Astrocyte (in vitro differentiated cells and primary cell): ENCODE data around the gene FBLN2. TPM values are rescaled to one million over a fixed set of nuclear protein-coding genes. Genes with fewer than 3 reads are reported as not detected.

Experiments used
- DNase-seq: peaks from one replicate; pipeline ENCODE4 v3.0.0-alpha.2; 2010; ENCODE audit warnings: low read depth
- FAIRE-seq: peaks from 2 replicates; lab custom pipeline; 2011; peaks lifted over from hg19 to GRCh38; lab: Jason Lieb, UNC
- H2AFZ ChIP-seq: 2 replicates; pipeline ENCODE4 v1.6.0; 2012; ENCODE audit warnings: low read depth, low read length, inconsistent platforms
- H3K27ac ChIP-seq: 2 replicates; pipeline ENCODE4 v1.5.1; 2011; ENCODE audit warnings: low read depth, low read length, inconsistent platforms
- H3K27me3 ChIP-seq: 2 replicates; pipeline ENCODE4 v1.6.0; 2011; ENCODE audit warnings: low read length, inconsistent platforms; ENCODE audit not compliant: insufficient read depth
- H3K36me3 ChIP-seq: 2 replicates; pipeline ENCODE4 v1.5.1; 2011; ENCODE audit warnings: low read length, inconsistent platforms; ENCODE audit not compliant: insufficient read depth
- H3K4me1 ChIP-seq: 2 replicates; pipeline ENCODE4 v1.5.1; 2011; ENCODE audit warnings: low read length, inconsistent platforms; ENCODE audit not compliant: insufficient read depth
- H3K4me2 ChIP-seq: 2 replicates; pipeline ENCODE4 v1.6.0; 2012; ENCODE audit warnings: low read length, inconsistent platforms
- H3K4me3 ChIP-seq: 2 replicates; pipeline ENCODE4 v1.5.1; 2011; ENCODE audit warnings: low read depth, mild to moderate bottlenecking, low read length, inconsistent platforms; ENCODE audit not compliant: insufficient read depth
- H3K79me2 ChIP-seq: 2 replicates; pipeline ENCODE4 v1.6.0; 2012; ENCODE audit warnings: mild to moderate bottlenecking, low read length, inconsistent platforms; ENCODE audit not compliant: insufficient read depth
- H3K9ac ChIP-seq: 2 replicates; pipeline ENCODE4 v1.6.0; 2012; ENCODE audit warnings: mild to moderate bottlenecking, low read length, inconsistent platforms
- H3K9me3 ChIP-seq: 2 replicates; pipeline ENCODE4 v1.5.1; 2012; ENCODE audit warnings: low read depth, mild to moderate bottlenecking, low read length, inconsistent platforms; ENCODE audit not compliant: insufficient read depth
- H4K20me1 ChIP-seq: 2 replicates; pipeline ENCODE4 v1.6.0; 2012; ENCODE audit warnings: low read length, inconsistent platforms; ENCODE audit not compliant: insufficient read depth
- H3K27ac Mint-ChIP-seq: one replicate; pipeline ENCODE4 v1.8.0; 2021; ENCODE audit warnings: mild to moderate bottlenecking, mixed read lengths; ENCODE audit not compliant: unreplicated experiment
- H3K27me3 Mint-ChIP-seq: one replicate; pipeline ENCODE4 v1.8.0; 2021; ENCODE audit warnings: low read depth, mixed read lengths; ENCODE audit not compliant: unreplicated experiment
- H3K36me3 Mint-ChIP-seq: one replicate; pipeline ENCODE4 v1.8.0; 2021; ENCODE audit warnings: low read depth, mixed read lengths; ENCODE audit not compliant: unreplicated experiment
- H3K4me1 Mint-ChIP-seq: one replicate; pipeline ENCODE4 v1.8.0; 2021; ENCODE audit warnings: low read depth, mixed read lengths; ENCODE audit not compliant: unreplicated experiment
- H3K4me3 Mint-ChIP-seq: one replicate; pipeline ENCODE4 v1.8.0; 2021; ENCODE audit warnings: mild to moderate bottlenecking, moderate library complexity, mixed read lengths; ENCODE audit not compliant: unreplicated experiment
- H3K9me3 Mint-ChIP-seq: one replicate; pipeline ENCODE4 v1.8.0; 2021; ENCODE audit warnings: mild to moderate bottlenecking, mixed read lengths; ENCODE audit not compliant: unreplicated experiment
- EZH2 ChIP-seq: IDR thresholded peaks from 2 replicates; pipeline ENCODE4 v1.6.1; 2012; ENCODE audit warnings: mild to moderate bottlenecking, low read length, inconsistent platforms; ENCODE audit not compliant: insufficient read depth
- total RNA-seq: library from RNA; stranded (reverse); gene quantifications from 2 replicates; pipeline ENCODE4 v1.2.1, GENCODE V29; 2021
- TF ChIP-seq, protein P1 (sequence below): IDR thresholded peaks from 2 replicates; pipeline ENCODE4 v1.5.1; 2011; ENCODE audit warnings: low read depth, mild to moderate bottlenecking, inconsistent platforms, low read length, moderate library complexity; ENCODE audit not compliant: insufficient read depth

The FBLN2 gene
- total RNA-seq, 1 donor from 2014 or later, result 36.6 TPM

DNA sequence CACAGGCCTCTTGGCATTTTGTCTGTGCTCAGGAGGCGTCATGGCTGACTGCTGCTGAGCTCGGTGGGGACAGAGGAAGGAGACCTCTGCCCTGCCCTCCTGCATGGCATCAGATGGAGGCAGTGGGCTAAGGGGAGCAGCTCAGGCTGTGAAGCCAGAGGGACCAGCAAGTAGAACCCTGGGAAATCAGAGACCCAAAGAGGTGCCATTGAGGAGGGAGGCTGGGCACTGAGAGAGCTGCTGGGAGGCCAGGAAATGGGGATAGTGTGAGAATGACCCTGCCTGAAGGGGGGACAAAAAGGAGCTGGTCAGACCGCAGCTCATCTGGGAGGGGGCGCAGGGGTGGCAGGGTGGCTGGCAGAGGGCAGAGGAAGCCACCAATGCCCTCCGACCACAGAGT lies 136.8 kb downstream of the FBLN2 start:
- Mint-ChIP-seq H3K36me3 (peaks cover 3% of the 10 kb centered on the region), H3K9me3 (peaks cover 2% of the 10 kb centered on the region), H3K4me3 (no peak overlapping the region), H3K27ac (no peak overlapping the region), H3K4me1 (no peaks in the 10 kb centered on the region), H3K27me3 (peaks cover 65% of the 10 kb centered on the region)
- no peaks in the 10 kb centered on the region for H3K79me2 ChIP-seq
- no peak for FAIRE-seq
- H3K4me2 ChIP-seq, result no peak overlapping the region
- H3K36me3 ChIP-seq, result no peaks in the 10 kb centered on the region
- no peak overlapping the region for H3K9ac ChIP-seq
- no peaks in the 10 kb centered on the region for H4K20me1 ChIP-seq
- TF ChIP-seq, protein P1, sequence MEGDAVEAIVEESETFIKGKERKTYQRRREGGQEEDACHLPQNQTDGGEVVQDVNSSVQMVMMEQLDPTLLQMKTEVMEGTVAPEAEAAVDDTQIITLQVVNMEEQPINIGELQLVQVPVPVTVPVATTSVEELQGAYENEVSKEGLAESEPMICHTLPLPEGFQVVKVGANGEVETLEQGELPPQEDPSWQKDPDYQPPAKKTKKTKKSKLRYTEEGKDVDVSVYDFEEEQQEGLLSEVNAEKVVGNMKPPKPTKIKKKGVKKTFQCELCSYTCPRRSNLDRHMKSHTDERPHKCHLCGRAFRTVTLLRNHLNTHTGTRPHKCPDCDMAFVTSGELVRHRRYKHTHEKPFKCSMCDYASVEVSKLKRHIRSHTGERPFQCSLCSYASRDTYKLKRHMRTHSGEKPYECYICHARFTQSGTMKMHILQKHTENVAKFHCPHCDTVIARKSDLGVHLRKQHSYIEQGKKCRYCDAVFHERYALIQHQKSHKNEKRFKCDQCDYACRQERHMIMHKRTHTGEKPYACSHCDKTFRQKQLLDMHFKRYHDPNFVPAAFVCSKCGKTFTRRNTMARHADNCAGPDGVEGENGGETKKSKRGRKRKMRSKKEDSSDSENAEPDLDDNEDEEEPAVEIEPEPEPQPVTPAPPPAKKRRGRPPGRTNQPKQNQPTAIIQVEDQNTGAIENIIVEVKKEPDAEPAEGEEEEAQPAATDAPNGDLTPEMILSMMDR, result no peak
- no peak for DNase-seq
- H3K27ac ChIP-seq, result no peak overlapping the region
- no peaks in the 10 kb centered on the region for H3K4me1 ChIP-seq
- peaks cover 9% of the 10 kb centered on the region for H3K27me3 ChIP-seq
- no peak overlapping the region for H3K4me3 ChIP-seq
- no peak overlapping the region for H2AFZ ChIP-seq
- H3K9me3 ChIP-seq, result no peaks in the 10 kb centered on the region

DNA sequence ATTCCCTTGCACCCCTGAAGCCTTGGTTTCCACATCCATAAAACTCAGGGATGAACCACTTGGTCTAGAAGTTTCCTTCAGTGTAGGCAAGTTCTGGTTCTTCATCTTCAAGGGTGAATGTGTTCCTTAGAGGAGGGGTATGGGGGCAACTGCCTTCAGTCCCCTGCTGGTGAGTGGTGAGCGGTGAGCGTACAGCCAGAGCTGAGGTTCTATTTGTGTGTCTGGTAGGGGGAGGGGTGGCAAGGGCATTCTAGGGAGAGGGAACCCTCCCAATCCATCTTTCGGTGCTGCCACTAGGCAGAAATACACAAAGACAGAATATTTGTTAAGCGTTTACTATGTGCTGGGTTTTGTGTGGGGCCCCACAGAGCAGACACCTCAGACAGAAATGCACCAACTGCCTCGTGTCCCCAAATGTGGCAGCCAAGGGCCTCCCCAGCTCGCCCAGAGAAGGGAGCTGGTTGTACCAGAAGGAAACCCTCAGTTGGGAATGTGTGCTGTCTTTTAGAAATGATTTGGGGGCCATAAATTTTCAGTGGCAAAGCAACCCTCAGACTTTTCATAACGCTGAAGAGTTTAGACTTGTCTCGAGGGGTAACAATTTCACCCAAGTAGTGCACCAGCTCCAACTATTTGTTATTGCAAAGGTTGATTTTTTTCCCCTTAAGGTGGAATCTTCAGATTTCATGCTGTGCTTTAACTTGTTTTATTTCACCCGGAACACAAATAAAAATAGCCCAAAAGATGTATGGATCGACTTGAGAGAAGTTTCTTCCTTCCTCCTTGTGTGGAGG lies 137.6 kb downstream of the FBLN2 start:
- H3K36me3 Mint-ChIP-seq, result peaks cover 3% of the 10 kb centered on the region
- Histone ChIP-seq H3K4me1 (no peaks in the 10 kb centered on the region), H2AFZ (no peak overlapping the region), H3K9me3 (no peaks in the 10 kb centered on the region), H3K27ac (no peak overlapping the region), H3K4me3 (no peak overlapping the region), H3K9ac (no peak overlapping the region), H3K4me2 (no peak overlapping the region), H3K36me3 (no peaks in the 10 kb centered on the region), H3K27me3 (peaks cover 9% of the 10 kb centered on the region), H3K79me2 (no peaks in the 10 kb centered on the region), H4K20me1 (no peaks in the 10 kb centered on the region)
- no peak for TF ChIP-seq EZH2
- TF ChIP-seq, protein P1, result no peak
- H3K4me3 Mint-ChIP-seq, result no peak overlapping the region
- no peak overlapping the region for H3K27ac Mint-ChIP-seq
- DNase-seq, result no peak
- no peak for FAIRE-seq
- H3K9me3 Mint-ChIP-seq, result peaks cover 2% of the 10 kb centered on the region
- peaks cover 65% of the 10 kb centered on the region for H3K27me3 Mint-ChIP-seq
- no peaks in the 10 kb centered on the region for H3K4me1 Mint-ChIP-seq

GRCh38 chr3:13687517-13687943 lies 138.6 kb downstream of the FBLN2 start:
- no peaks in the 10 kb centered on the region for H3K36me3 ChIP-seq
- H3K27me3 Mint-ChIP-seq, result peaks cover 63% of the 10 kb centered on the region
- H3K79me2 ChIP-seq, result no peaks in the 10 kb centered on the region
- H3K4me3 Mint-ChIP-seq, result no peak overlapping the region
- H3K27ac ChIP-seq, result no peak overlapping the region
- no peak overlapping the region for H3K9ac ChIP-seq
- no peaks in the 10 kb centered on the region for H4K20me1 ChIP-seq
- H3K9me3 ChIP-seq, result no peaks in the 10 kb centered on the region
- no peaks in the 10 kb centered on the region for H3K4me1 ChIP-seq
- DNase-seq, result no peak
- no peaks in the 10 kb centered on the region for H3K4me1 Mint-ChIP-seq
- H3K4me2 ChIP-seq, result no peak overlapping the region
- TF ChIP-seq EZH2, result no peak
- TF ChIP-seq, protein P1, result no peak
- H3K27ac Mint-ChIP-seq, result no peak overlapping the region
- H3K27me3 ChIP-seq, result peaks cover 9% of the 10 kb centered on the region
- H3K9me3 Mint-ChIP-seq, result no peaks in the 10 kb centered on the region
- FAIRE-seq, result no peak
- no peak overlapping the region for H3K4me3 ChIP-seq
- no peak overlapping the region for H2AFZ ChIP-seq
- H3K36me3 Mint-ChIP-seq, result peaks cover 3% of the 10 kb centered on the region
